ENCODE results near the gene VGF. TPM values are rescaled to one million over a fixed set of nuclear protein-coding genes. Genes with fewer than 3 reads are reported as not detected.
"Not testable (repeated sequence)": the region's sequence is repeated elsewhere in the genome, so short reads cannot be mapped to it uniquely, and the experiment has no call there.

The VGF gene
- total RNA-seq, 1 experiment from 2014 or later = 4.4 TPM

DNA sequence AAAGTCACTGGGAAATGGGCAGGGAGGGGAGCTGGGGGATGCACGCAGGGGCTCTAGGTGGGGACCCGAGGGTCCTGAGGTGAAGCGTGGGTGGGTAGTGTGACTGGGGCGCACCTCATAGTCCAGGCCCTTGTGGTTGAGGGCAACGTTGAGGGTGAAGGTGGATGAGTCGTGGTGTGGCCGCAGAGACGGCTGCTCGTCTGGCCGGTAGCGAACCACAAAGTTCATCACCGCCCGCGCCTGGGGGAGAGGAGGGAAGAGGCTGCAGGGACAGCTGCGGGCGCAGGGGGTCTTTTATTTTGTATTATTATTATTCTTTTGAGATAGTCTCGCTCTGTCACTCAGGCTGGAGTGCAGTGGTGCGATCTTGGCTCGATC is 41.3 kb upstream of the VGF start:
- Histone ChIP-seq H3K9me3 (ENCODE audit: control insufficient read depth, insufficient read depth, low read depth, low read length) (no peaks in the 10 kb centered on the region), H3K27me3 (ENCODE audit: control insufficient read depth, insufficient read depth, low read length) (no peaks in the 10 kb centered on the region), H3K4me1 (ENCODE audit: control insufficient read depth, insufficient read depth, low read length) (no peaks in the 10 kb centered on the region), H3K27ac (ENCODE audit: low read length) (no peak overlapping the region), H3K4me3 (ENCODE audit: low read depth in 2 of 2, low read length in 2 of 2) (no peak overlapping the region), H3K36me3 (ENCODE audit: control insufficient read depth, insufficient read depth, low read length) (no peaks in the 10 kb centered on the region)
- ChIA-PET POLR2A (no interaction called here), CTCF (no interaction called here)
- intact Hi-C loops (cut with micrococcal nuclease; ENCODE audit: unreplicated experiment) (no loop called here), in situ Hi-C loops (cut with HindIII; ENCODE audit: low pct_unique_long_range_greater_than_20kb, low sequenced_read_pairs) (no loop called here)
- BruUV-seq (replicated peaks) = no TSS peak
- DNase-seq (ENCODE audit: low read depth, low spot score) (no peak), ATAC-seq (no peak)
- no peak for TF ChIP-seq SIN3A (IDR thresholded peaks at IDR 0.05; ENCODE audit: borderline replicate concordance, insufficient read depth, low read depth, low read length)

DNA sequence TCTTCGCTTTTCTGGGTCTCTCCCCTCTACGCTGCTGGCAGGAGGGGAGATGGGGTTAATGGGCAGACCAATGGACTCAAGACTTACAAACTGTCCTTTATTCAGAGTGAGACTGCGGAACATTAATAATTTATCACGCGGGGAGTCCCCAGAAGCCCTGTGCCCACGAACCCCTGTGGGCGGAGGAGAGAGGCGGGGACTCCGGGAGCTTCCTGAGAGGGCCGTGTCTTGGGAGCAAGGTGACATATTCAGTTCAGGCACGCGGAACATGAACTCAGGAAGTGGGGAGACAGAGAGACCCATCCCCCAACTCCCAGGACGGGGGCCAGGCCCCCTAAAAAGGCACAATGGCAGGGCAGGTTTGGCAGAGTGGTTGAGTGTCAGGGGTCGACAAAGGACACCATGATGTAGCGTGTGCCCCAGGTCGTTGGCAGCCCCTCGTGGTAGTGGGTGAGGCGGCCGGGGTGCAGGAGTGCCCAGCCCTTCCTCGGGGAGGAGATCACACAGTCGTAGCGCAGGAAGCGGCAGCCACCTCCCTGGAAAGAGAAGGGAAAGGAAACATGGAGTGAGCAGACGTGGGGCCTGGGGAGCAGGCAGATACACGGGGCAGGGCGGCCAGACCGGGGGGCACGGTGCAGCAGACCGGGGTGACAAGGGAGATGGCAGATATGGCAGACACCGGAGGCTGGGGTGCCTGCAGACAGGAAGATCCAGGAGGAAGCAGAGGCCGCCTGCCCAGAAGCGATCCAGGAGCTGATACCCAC is 40.7 kb upstream of the VGF start:
- BruUV-seq (replicated peaks) = no TSS peak
- Histone ChIP-seq H3K4me1 (ENCODE audit: control insufficient read depth, insufficient read depth, low read length) (no peaks in the 10 kb centered on the region), H3K27me3 (ENCODE audit: control insufficient read depth, insufficient read depth, low read length) (no peaks in the 10 kb centered on the region), H3K36me3 (ENCODE audit: control insufficient read depth, insufficient read depth, low read length) (no peaks in the 10 kb centered on the region), H3K4me3 (ENCODE audit: low read depth in 2 of 2, low read length in 2 of 2) (no peak overlapping the region), H3K9me3 (ENCODE audit: control insufficient read depth, insufficient read depth, low read depth, low read length) (no peaks in the 10 kb centered on the region), H3K27ac (ENCODE audit: low read length) (no peak overlapping the region)
- ChIA-PET POLR2A (no interaction called here), CTCF (no interaction called here)
- TF ChIP-seq, protein P1, sequence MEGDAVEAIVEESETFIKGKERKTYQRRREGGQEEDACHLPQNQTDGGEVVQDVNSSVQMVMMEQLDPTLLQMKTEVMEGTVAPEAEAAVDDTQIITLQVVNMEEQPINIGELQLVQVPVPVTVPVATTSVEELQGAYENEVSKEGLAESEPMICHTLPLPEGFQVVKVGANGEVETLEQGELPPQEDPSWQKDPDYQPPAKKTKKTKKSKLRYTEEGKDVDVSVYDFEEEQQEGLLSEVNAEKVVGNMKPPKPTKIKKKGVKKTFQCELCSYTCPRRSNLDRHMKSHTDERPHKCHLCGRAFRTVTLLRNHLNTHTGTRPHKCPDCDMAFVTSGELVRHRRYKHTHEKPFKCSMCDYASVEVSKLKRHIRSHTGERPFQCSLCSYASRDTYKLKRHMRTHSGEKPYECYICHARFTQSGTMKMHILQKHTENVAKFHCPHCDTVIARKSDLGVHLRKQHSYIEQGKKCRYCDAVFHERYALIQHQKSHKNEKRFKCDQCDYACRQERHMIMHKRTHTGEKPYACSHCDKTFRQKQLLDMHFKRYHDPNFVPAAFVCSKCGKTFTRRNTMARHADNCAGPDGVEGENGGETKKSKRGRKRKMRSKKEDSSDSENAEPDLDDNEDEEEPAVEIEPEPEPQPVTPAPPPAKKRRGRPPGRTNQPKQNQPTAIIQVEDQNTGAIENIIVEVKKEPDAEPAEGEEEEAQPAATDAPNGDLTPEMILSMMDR (IDR thresholded peaks at IDR 0.05) = no peak
- TF ChIP-seq SIN3A (IDR thresholded peaks at IDR 0.05; ENCODE audit: borderline replicate concordance, insufficient read depth, low read depth, low read length) (no peak), REST (IDR thresholded peaks at IDR 0.05; ENCODE audit: insufficient read depth in 1 of 2, low read depth in 2 of 2, low read length in 1 of 2) (no peak), POLR2AphosphoS5 (IDR thresholded peaks at IDR 0.05; ENCODE audit: low read depth, low read length) (no peak), TCF7L2 (IDR thresholded peaks at IDR 0.05; ENCODE audit: low read depth, low read length) (no peak)
- DNase-seq (ENCODE audit: low read depth, low spot score) (no peak), ATAC-seq (no peak)
- intact Hi-C loops (cut with micrococcal nuclease; ENCODE audit: unreplicated experiment) (no loop called here), in situ Hi-C loops (cut with HindIII; ENCODE audit: low pct_unique_long_range_greater_than_20kb, low sequenced_read_pairs) (no loop called here)

DNA sequence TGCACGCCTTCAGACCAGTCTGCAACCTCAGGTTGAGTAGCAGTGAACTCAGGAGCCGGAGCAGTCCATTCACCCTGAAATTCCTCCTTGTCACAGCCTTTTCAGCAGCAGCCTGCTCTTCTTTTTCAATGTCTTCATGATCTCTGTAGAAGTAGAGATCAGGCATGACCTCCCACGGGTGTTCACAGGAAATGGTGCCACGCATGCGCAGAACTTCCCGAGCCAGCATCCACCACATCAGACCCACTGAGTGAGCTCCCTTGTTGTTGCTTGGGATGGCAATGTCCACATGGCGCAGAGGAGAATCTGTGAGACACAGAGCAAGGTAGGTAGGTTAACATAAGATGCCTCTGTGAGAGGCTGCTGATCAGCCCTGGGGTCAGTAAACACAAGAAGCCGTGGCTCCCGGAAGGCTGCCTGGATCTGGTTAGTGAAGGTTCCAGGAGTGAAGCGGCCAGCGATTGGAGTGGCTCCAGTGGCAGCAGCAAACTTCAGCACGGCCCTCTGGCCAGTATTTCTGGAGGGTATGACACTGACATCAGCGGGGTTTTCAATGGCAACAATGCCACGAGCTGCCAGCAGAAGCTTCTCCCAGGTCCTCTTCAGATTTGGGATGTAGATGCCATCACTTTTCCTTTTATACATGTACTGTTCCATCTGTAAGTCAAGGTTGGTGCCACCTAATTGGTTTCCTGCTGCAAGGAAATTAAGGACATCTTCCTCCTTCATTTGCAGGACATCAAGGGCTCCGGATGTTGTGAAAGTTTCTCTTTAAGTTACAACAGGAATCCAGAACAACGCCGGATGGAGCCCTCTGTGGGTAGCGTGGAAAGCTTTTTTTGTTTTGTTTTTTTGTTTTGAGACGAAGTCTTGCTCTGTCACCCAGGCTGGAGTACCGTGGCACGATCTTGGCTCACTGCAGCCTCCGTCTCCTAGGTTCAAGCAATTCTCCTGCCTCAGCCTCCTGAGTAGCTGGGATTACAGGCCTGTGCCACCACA is 38.7 kb upstream of the VGF start:
- H3K4me1 ChIP-seq (ENCODE audit: control insufficient read depth, insufficient read depth, low read length); intact Hi-C loops (cut with micrococcal nuclease; ENCODE audit: unreplicated experiment); ATAC-seq; H3K36me3 ChIP-seq (ENCODE audit: control insufficient read depth, insufficient read depth, low read length); POLR2A ChIA-PET; DNase-seq (ENCODE audit: low read depth, low spot score); in situ Hi-C loops (cut with HindIII; ENCODE audit: low pct_unique_long_range_greater_than_20kb, low sequenced_read_pairs); H3K27ac ChIP-seq (ENCODE audit: low read length); H3K4me3 ChIP-seq (ENCODE audit: low read depth in 2 of 2, low read length in 2 of 2); BruUV-seq (replicated peaks); H3K27me3 ChIP-seq (ENCODE audit: control insufficient read depth, insufficient read depth, low read length); H3K9me3 ChIP-seq (ENCODE audit: control insufficient read depth, insufficient read depth, low read depth, low read length): not testable (repeated sequence)
- CTCF ChIA-PET = interaction anchor here (0.5 to 0.6 kb wide), 2 partner anchors 62 to 119 kb away, joined by 4 to 6 read pairs; no protein-coding TSS in a partner anchor

Measured in Panc1 (cell line).